ENCODE data around the gene SHQ1.
A peak's percentile ranks its signal among the peaks of the same experiment; 100 is the strongest.

The SHQ1 gene

DNA sequence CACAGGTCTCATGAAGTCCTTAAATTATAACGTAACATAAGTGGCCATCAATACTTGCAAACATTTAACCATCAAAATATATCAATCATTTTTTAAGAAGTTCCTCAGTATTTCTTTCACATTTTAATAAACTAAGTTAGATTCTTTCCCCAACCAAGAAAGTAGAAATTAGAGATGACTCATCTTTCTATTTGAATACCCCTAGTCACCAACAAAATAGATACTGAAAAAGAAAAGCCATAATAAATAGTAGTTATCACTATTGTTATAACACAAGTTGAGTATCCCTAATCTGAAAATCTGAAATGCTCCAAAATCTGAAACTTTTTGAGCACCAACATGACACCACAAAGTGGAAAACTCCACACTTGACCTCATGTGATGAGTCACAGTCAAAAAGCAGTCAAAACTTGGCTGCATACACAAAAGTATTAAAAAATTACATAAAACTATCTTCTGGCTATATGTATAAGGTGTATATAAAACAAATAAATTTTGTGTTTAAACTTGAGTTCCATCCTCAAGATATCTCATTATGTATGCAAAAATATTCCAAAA is 3.7 kb downstream of the SHQ1 start:
- Histone ChIP-seq H3K4me3 (no peak overlapping the region), H3K36me3 (peaks cover 0 to 26% (median 3%) of the 10 kb centered on the region in 3 donors), H3K4me1 (peaks cover 0 to 25% (median 21%) of the 10 kb centered on the region in 4 donors), H3K27me3 (no peaks in the 10 kb centered on the region), H3K9me3 (no peaks in the 10 kb centered on the region), H3K27ac (no peak overlapping the region)
- intact Hi-C loops (cut with DNase I; ENCODE audit: low total_unique reads), result loop anchor here (10.0 kb wide), 1 partner anchor 210 kb away; no protein-coding TSS in a partner anchor
- TF ChIP-seq, protein P1, sequence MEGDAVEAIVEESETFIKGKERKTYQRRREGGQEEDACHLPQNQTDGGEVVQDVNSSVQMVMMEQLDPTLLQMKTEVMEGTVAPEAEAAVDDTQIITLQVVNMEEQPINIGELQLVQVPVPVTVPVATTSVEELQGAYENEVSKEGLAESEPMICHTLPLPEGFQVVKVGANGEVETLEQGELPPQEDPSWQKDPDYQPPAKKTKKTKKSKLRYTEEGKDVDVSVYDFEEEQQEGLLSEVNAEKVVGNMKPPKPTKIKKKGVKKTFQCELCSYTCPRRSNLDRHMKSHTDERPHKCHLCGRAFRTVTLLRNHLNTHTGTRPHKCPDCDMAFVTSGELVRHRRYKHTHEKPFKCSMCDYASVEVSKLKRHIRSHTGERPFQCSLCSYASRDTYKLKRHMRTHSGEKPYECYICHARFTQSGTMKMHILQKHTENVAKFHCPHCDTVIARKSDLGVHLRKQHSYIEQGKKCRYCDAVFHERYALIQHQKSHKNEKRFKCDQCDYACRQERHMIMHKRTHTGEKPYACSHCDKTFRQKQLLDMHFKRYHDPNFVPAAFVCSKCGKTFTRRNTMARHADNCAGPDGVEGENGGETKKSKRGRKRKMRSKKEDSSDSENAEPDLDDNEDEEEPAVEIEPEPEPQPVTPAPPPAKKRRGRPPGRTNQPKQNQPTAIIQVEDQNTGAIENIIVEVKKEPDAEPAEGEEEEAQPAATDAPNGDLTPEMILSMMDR (IDR thresholded peaks at IDR 0.05), result no peak
- DNase-seq, result no peak

DNA sequence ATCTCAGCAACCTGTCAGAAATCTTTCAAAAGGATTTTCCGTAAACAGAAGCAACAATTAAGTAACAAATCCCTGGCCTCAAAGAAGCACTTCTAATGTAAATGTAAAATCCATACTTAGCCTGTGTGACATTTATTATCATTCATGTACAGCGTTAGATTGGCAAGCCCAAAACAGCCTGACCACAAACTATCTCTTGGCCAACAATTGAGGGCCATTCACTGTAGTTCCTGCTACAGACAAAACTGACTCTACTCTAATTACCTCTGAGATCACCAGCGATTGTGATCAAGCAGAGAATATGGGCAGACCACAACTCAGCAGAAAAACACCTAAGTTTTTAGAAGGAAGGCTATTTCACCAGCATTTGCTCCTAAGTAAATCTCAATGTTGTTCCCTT is 9.2 kb downstream of the SHQ1 start:
- Histone ChIP-seq H3K4me3 (no peak overlapping the region), H3K36me3 (peaks cover 5 to 36% (median 7%) of the 10 kb centered on the region in 3 donors), H3K9me3 (no peaks in the 10 kb centered on the region), H3K27ac (no peak overlapping the region), H3K27me3 (no peaks in the 10 kb centered on the region), H3K4me1 (peaks cover 0 to 14% (median 6%) of the 10 kb centered on the region in 4 donors)
- TF ChIP-seq, protein P1 (IDR thresholded peaks at IDR 0.05), result no peak
- intact Hi-C loops (cut with DNase I; ENCODE audit: low total_unique reads), result no loop called here
- no peak for DNase-seq

DNA sequence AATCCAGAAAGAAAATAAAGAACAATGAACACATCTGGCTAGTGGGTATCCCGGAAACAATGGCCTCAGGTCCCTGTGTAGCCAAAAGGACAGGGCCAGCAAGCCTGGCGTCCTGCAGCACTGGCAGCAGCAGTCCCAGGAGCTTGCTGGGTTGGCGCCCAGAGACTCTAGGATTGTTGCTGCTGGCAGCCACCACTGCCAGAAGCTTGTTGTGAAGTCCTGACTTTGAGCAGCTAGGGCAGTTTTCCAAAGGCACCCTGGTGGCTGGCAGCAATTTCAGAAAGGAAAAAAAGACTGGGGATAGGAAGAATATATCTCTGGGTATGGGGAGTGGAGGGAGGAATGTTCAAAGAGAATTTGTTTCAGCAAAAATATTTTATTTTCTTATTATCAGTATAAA is 11.3 kb downstream of the SHQ1 start:
- no peak overlapping the region for H3K27ac ChIP-seq
- TF ChIP-seq, protein P1 (IDR thresholded peaks at IDR 0.05), result peak; percentile 27 to 28
- H3K4me1 ChIP-seq, result peaks cover 0 to 14% (median 6%) of the 10 kb centered on the region in 4 donors
- no peaks in the 10 kb centered on the region for H3K9me3 ChIP-seq
- intact Hi-C loops (cut with DNase I; ENCODE audit: low total_unique reads), result no loop called here
- no peak overlapping the region for H3K4me3 ChIP-seq
- H3K27me3 ChIP-seq, result no peaks in the 10 kb centered on the region
- peaks cover 5 to 37% (median 7%) of the 10 kb centered on the region in 3 donors for H3K36me3 ChIP-seq
- peak; percentile 77 to 94 for DNase-seq

DNA sequence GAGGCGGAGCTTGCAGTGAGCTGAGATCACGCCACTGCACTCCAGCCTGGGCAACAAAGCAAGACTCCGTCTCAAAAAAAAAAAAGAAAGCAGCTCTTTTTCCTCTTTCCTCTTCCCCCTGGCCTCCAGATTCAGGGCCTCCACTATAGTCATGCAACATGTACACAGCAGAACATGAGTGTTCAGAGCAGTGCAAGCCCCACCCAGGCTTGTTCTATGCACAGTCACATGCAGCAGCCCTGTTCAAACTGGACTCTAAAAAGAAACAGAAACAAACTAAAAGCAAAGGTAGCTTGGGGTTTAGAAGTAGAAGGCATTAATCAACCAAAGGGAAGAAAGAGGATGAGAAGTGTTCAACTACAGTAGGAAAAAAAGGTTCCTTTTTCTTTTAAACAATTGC is 11.8 kb downstream of the SHQ1 start:
- intact Hi-C loops (cut with DNase I; ENCODE audit: low total_unique reads), result no loop called here
- Histone ChIP-seq H3K4me3 (no peak overlapping the region), H3K27ac (no peak overlapping the region), H3K9me3 (no peaks in the 10 kb centered on the region), H3K36me3 (peaks cover 5 to 32% (median 7%) of the 10 kb centered on the region in 3 donors), H3K4me1 (peaks cover 0 to 14% (median 6%) of the 10 kb centered on the region in 4 donors), H3K27me3 (no peaks in the 10 kb centered on the region)
- DNase-seq, result no peak
- TF ChIP-seq, protein P1 (IDR thresholded peaks at IDR 0.05), result no peak

DNA sequence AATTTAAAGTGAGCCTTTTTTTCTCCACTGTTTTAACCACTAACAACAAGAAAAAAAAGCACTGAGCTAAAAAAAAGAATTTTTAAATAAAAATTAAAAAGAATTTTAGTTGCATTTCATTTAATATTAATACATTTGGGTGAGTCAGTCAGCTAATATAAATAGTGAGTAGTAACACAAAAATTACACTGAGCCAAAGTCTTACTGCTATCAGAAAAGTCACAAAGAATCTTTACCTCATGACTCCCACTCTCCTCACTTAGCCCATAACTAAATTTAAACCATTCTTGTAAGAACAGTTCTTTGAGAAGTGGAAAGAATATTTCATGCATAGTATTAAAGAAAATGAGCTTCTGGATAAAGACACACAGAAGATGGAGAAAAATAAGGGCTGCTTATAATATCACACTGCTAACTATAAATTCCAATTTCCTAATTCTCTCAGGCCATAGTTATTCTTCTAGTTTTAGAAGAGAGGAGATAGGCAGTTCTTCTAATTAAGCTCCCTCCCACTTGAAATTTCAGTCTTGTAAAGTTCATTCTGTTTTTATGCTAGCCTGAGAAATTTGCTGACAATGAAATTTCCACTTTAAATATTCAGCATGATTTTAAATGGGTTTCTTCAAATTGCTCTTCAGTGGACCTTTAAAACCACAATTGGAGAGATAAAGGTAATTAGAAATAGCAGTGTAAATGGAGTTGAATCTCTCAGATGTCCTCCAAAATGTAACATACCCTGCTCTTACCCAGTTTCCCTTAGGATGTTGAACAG is 17.6 kb downstream of the SHQ1 start:
- TF ChIP-seq, protein P1 (IDR thresholded peaks at IDR 0.05), result no peak
- Histone ChIP-seq H3K9me3 (no peaks in the 10 kb centered on the region), H3K4me1 (peaks cover 0 to 12% (median 0%) of the 10 kb centered on the region in 4 donors), H3K36me3 (peaks cover 0 to 9% (median 0%) of the 10 kb centered on the region in 3 donors), H3K27me3 (no peaks in the 10 kb centered on the region), H3K4me3 (no peak overlapping the region), H3K27ac (no peak overlapping the region)
- intact Hi-C loops (cut with DNase I; ENCODE audit: low total_unique reads), result no loop called here
- no peak for DNase-seq
